Thyroid gland (tissue), 4 donors: Measurements from ENCODE around the gene NFIA. TPM values are rescaled to one million over a fixed set of nuclear protein-coding genes. Genes with fewer than 3 reads are reported as not detected.

Experiments
- DNase-seq, 2 donors: peaks; one replicate each; pipeline ENCODE4 v3.0.0-alpha.2; 2019
- H3K27ac ChIP-seq, 3 donors: fragments of 200-600 bp; sonication (generic); 1 replicate in 2 of 3; 2 replicates in 1 of 3; pipeline ENCODE4 v1.5.1; 2016 to 2019; ENCODE audit warnings: mild to moderate bottlenecking in 1 of 3, moderate library complexity in 1 of 3
- H3K27me3 ChIP-seq: fragments of 200-600 bp; sonication (generic); one replicate; pipeline ENCODE4 v1.5.1; 2019
- H3K36me3 ChIP-seq, 2 donors: fragments of 200-600 bp; sonication (generic); one replicate each; pipeline ENCODE4 v1.5.1; 2016 to 2019
- H3K4me1 ChIP-seq, 2 donors: fragments of 200-600 bp; sonication (generic); one replicate each; pipeline ENCODE4 v1.5.1; 2017 to 2019
- H3K4me3 ChIP-seq, 3 donors: fragments of 200-600 bp; sonication (generic); replicated peaks in 1 of 3; 1 replicate in 2 of 3; 2 replicates in 1 of 3; pipeline ENCODE4 v1.5.1; 2016; ENCODE audit warnings: mild to moderate bottlenecking in 1 of 3
- H3K9me3 ChIP-seq: fragments of 200-600 bp; sonication (generic); one replicate; pipeline ENCODE4 v1.5.1; 2017
- CTCF ChIP-seq, 6 experiments: fragments of 200-600 bp in 3 of 6; fragments of 450-650 bp in 3 of 6; sonication (generic) in 3 of 6; IDR thresholded peaks; one replicate each; pipeline ENCODE4 v1.5.1; 2016 to 2019; ENCODE audit warnings: antibody characterized with exemption in 6 of 6, mild to moderate bottlenecking in 2 of 6, inconsistent platforms in 1 of 6, moderate library complexity in 1 of 6
- POLR2A ChIP-seq, 2 donors: fragments of 450-650 bp; IDR thresholded peaks; one replicate each; pipeline ENCODE4 v1.6.1; 2017; ENCODE audit warnings: antibody characterized with exemption in 2 of 2, mild to moderate bottlenecking in 2 of 2, moderate library complexity in 1 of 2
- WGBS, 2 donors: methylation state at CpG; one replicate each; pipeline ENCODE4 v1.1.5; 2017; 5-methylcytosine and 5-hydroxymethylcytosine counted together
- intact Hi-C: fragments of 100-400 bp; cut with DNase I; formaldehyde crosslinking; loops from one replicate; pipeline ENCODE4 v1.15.1; 2023
- total RNA-seq, 4 donors: library from RNA; depleted of rRNA; stranded (reverse); fragments of >200 nt; gene quantifications; one replicate each; pipeline ENCODE4 v1.2.3, GENCODE V29; 2016

The NFIA gene
- total RNA-seq, 4 donors from 2014 or later = 105 to 149 (median 118) TPM

- intact Hi-C loops = no loop called here
- peak overlapping the region; percentile 97 to 99 (median 97) for H3K27ac ChIP-seq
- H3K36me3 ChIP-seq = peaks cover 0 to 6% of the 10 kb centered on the region in 2 donors
- H3K4me3 ChIP-seq = no peak overlapping the region
- H3K27me3 ChIP-seq = no peaks in the 10 kb centered on the region
- WGBS, 2 donors = 72 to 87% methylated on average over 3 of the region's 3 CpGs
- TF ChIP-seq CTCF (IDR thresholded peaks at IDR 0.05) (no peak), POLR2A (IDR thresholded peaks at IDR 0.05) (no peak)
- no peak for DNase-seq
- peaks cover 36 to 53% of the 10 kb centered on the region in 2 donors for H3K4me1 ChIP-seq
- H3K9me3 ChIP-seq = no peaks in the 10 kb centered on the region
Observed at GRCh38 chr1:61087571-61087970, 5.2 kb downstream of the NFIA start.

- no peak for DNase-seq
- Histone ChIP-seq H3K27ac (peak overlapping the region; percentile 97 to 99 (median 97)), H3K27me3 (no peaks in the 10 kb centered on the region), H3K4me1 (peaks cover 44 to 59% of the 10 kb centered on the region in 2 donors), H3K36me3 (peaks cover 0 to 6% of the 10 kb centered on the region in 2 donors), H3K9me3 (no peaks in the 10 kb centered on the region), H3K4me3 (no peak overlapping the region)
- 92 to 94% methylated on average over 25 of the region's 25 CpGs for WGBS, 2 donors
- intact Hi-C loops = no loop called here
- TF ChIP-seq CTCF (IDR thresholded peaks at IDR 0.05) (no peak), POLR2A (IDR thresholded peaks at IDR 0.05) (no peak)
Observed at GRCh38 chr1:61088163-61088974, 6.0 kb downstream of the NFIA start.

- intact Hi-C loops = no loop called here
- no peak for DNase-seq
- no peak overlapping the region for H3K4me3 ChIP-seq
- peak overlapping the region; percentile 50 to 99 (median 56) for H3K27ac ChIP-seq
- 41% methylated on average over 4 of the region's 4 CpGs for WGBS, 2 donors
- TF ChIP-seq CTCF (IDR thresholded peaks at IDR 0.05) (no peak), POLR2A (IDR thresholded peaks at IDR 0.05) (no peak)
- H3K36me3 ChIP-seq = peaks cover 0 to 6% of the 10 kb centered on the region in 2 donors
- H3K9me3 ChIP-seq = no peaks in the 10 kb centered on the region
- H3K4me1 ChIP-seq = peaks cover 53 to 69% of the 10 kb centered on the region in 2 donors
- H3K27me3 ChIP-seq = no peaks in the 10 kb centered on the region
Observed at GRCh38 chr1:61089338-61089737, 7.0 kb downstream of the NFIA start.

- intact Hi-C loops = no loop called here
- Histone ChIP-seq H3K9me3 (no peaks in the 10 kb centered on the region), H3K36me3 (peaks cover 0 to 6% of the 10 kb centered on the region in 2 donors), H3K27ac (peak overlapping the region; percentile 50 to 99 (median 56)), H3K27me3 (no peaks in the 10 kb centered on the region), H3K4me1 (peaks cover 56 to 69% of the 10 kb centered on the region in 2 donors), H3K4me3 (no peak overlapping the region)
- no peak for DNase-seq
- TF ChIP-seq CTCF (IDR thresholded peaks at IDR 0.05) (no peak), POLR2A (IDR thresholded peaks at IDR 0.05) (no peak)
Observed at GRCh38 chr1:61089741-61090140, 7.4 kb downstream of the NFIA start.

GRCh38 chr1:61090546-61091202 is 8.3 kb downstream of the NFIA start:
- H3K36me3 ChIP-seq = peaks cover 0 to 6% of the 10 kb centered on the region in 2 donors
- no peaks in the 10 kb centered on the region for H3K27me3 ChIP-seq
- WGBS, 2 donors = 67 to 76% methylated on average over 9 of the region's 9 CpGs
- no peaks in the 10 kb centered on the region for H3K9me3 ChIP-seq
- intact Hi-C loops = no loop called here
- TF ChIP-seq CTCF (IDR thresholded peaks at IDR 0.05) (no peak), POLR2A (IDR thresholded peaks at IDR 0.05) (no peak)
- H3K27ac ChIP-seq = peak overlapping the region; percentile 50 to 99 (median 56)
- peaks cover 65 to 76% of the 10 kb centered on the region in 2 donors for H3K4me1 ChIP-seq
- DNase-seq = no peak
- H3K4me3 ChIP-seq = no peak overlapping the region
